Left ventricle myocardium inferior (tissue), 1 donor: ENCODE measurements around the gene ZNG1A. TPM values are rescaled to one million over a fixed set of nuclear protein-coding genes. Genes with fewer than 3 reads are reported as not detected.
"Not testable (repeated sequence)": the region's sequence is repeated elsewhere in the genome, so short reads cannot be mapped to it uniquely, and the experiment has no call there.

Experiments
- DNase-seq: peaks from one replicate; pipeline ENCODE4 v3.0.0-alpha.2; 2020
- H3K27ac ChIP-seq: fragments of 200-600 bp; replicated peaks from 2 replicates; pipeline ENCODE4 v1.8.0; 2021
- H3K27me3 ChIP-seq: fragments of 200-600 bp; 2 replicates; pipeline ENCODE4 v1.8.0; 2021; ENCODE audit warnings: low read depth
- H3K36me3 ChIP-seq: fragments of 200-600 bp; 2 replicates; pipeline ENCODE4 v1.8.0; 2021
- H3K4me1 ChIP-seq: fragments of 200-600 bp; 2 replicates; pipeline ENCODE4 v1.8.0; 2021
- H3K4me3 ChIP-seq: fragments of 200-600 bp; 2 replicates; pipeline ENCODE4 v1.8.0; 2021; ENCODE audit warnings: mild to moderate bottlenecking, moderate library complexity
- H3K9me3 ChIP-seq: fragments of 200-600 bp; replicated peaks from 2 replicates; pipeline ENCODE4 v1.8.0; 2021
- intact Hi-C: fragments of 100-400 bp; cut with micrococcal nuclease; formaldehyde crosslinking; loops from one replicate; pipeline ENCODE4 v1.11.0; 2022
- total RNA-seq: library from RNA; stranded (reverse); fragmentation: NEBNext Ultra II Directional; extraction: Animal tissue kit (Norgen Biotek cat#: 25700); gene quantifications from one replicate; pipeline ENCODE4 v1.2.1, GENCODE V29; 2021
- TF ChIP-seq, protein P1 (sequence below): fragments of 200-600 bp; IDR thresholded peaks from 2 replicates; pipeline ENCODE4 v1.8.0; 2021; ENCODE audit warnings: antibody characterized with exemption, mild to moderate bottlenecking, borderline replicate concordance
- donor health status: DM: no; HTN: yes; CAD: no; lungs with severe emphysema.

Gene ZNG1A
- total RNA-seq, 1 donor from 2014 or later = 14.1 TPM

DNA sequence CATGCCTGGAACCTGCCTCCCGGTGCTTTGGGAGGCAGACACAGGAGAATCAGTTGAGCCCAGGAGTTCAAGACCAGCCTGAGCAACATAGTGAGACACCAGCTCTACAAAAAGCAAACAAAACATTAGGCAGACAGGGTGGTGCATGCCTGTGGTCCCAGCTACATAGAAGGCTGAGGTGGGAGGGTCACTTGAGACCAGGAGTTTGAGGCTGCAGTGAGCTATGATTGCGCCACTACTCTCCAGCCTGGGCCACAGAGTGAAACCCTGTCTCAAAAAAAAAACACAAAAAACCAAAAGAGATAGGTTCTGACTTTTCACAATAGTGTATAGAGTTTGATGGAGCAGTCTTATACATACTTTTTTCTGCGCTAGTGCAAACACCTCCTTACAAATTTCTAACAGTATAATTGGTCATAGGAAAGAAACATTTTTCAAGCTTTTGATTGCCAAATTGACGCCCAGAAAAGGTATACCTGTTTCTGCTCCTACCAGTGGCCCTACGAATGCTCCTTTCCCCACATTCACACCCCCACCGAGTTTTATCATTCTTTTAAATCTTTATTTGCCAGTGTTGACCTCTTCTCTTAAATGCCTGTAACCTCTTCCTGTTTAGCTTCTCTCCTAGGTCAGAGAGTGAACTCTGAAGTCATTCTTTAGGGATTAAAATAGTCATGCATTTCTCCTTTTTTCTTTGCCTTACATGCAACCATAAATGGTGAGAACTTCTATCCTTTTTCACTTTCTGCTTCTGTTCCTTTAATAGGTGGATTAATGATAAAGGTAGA, 43.3 kb upstream of the ZNG1A start:
- DNase-seq = no peak
- H3K4me1 ChIP-seq = no peaks in the 10 kb centered on the region
- no peaks in the 10 kb centered on the region for H3K36me3 ChIP-seq
- no peak overlapping the region for H3K27ac ChIP-seq
- H3K9me3 ChIP-seq = no peaks in the 10 kb centered on the region
- no peak overlapping the region for H3K4me3 ChIP-seq
- intact Hi-C loops = no loop called here
- H3K27me3 ChIP-seq = peaks cover 34% of the 10 kb centered on the region
- TF ChIP-seq, protein P1, sequence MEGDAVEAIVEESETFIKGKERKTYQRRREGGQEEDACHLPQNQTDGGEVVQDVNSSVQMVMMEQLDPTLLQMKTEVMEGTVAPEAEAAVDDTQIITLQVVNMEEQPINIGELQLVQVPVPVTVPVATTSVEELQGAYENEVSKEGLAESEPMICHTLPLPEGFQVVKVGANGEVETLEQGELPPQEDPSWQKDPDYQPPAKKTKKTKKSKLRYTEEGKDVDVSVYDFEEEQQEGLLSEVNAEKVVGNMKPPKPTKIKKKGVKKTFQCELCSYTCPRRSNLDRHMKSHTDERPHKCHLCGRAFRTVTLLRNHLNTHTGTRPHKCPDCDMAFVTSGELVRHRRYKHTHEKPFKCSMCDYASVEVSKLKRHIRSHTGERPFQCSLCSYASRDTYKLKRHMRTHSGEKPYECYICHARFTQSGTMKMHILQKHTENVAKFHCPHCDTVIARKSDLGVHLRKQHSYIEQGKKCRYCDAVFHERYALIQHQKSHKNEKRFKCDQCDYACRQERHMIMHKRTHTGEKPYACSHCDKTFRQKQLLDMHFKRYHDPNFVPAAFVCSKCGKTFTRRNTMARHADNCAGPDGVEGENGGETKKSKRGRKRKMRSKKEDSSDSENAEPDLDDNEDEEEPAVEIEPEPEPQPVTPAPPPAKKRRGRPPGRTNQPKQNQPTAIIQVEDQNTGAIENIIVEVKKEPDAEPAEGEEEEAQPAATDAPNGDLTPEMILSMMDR = no peak

DNA sequence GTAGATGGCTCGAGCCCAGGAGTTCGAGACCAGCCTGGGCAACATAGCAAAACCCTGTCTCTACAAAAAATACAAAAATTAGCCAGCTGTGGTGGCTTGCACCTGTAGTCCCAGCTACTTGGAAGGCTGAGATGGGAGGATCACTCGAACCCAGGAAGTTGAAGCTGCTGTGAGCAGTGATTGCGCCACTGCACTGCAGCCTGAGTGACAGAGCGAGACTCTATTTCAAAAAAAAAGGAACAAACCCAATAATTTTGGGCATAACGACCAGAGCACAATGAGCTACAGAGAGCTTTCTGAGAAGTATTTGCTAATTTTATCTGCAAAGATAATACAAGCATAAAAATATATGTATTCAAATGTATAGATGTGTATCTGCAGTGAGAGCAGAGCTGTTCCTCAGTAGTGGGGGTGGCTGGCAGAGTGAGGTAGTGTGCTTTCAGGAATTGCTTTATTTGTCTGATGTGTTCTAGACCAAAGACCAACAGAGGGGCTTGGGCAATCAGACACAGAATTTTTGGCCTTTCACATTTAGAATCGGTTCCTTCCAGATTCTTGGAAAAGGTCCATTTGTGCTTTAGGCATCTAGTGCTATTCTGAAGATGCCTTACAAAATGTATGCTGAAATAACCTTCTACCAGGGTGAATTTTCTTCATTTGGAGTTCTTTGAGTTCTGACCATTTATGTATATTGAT, 41.0 kb upstream of the ZNG1A start:
- peak; percentile 28 for DNase-seq
- Histone ChIP-seq H3K27me3 (peaks cover 58% of the 10 kb centered on the region), H3K27ac (no peak overlapping the region), H3K9me3 (no peaks in the 10 kb centered on the region), H3K4me1 (peaks cover 10% of the 10 kb centered on the region), H3K4me3 (no peak overlapping the region), H3K36me3 (no peaks in the 10 kb centered on the region)
- intact Hi-C loops = no loop called here
- TF ChIP-seq, protein P1 = no peak

DNA sequence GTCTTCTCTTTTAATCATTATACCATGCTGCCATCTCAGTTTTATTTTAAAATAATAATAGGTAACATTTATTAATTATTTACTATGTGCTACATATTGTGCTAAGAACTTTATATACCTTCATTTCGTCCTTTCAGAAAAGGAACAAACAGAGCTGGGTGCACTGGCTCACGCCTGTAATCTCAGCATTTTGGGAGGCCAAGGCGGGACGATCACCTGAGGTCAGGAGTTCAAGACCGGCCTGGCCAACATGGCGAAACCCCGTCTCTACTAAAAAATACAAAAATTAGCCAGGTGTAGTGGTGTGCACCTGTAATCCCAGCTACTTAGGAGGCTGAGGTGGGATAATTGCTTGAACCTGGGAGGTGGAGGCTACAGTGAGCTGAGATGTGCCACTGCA, 40.2 kb upstream of the ZNG1A start:
- H3K27ac ChIP-seq, H3K9me3 ChIP-seq, intact Hi-C loops, H3K36me3 ChIP-seq, DNase-seq, H3K4me3 ChIP-seq: not testable (repeated sequence)
- H3K27me3 ChIP-seq = peaks cover 66% of the 10 kb centered on the region
- H3K4me1 ChIP-seq = peaks cover 17% of the 10 kb centered on the region

DNA sequence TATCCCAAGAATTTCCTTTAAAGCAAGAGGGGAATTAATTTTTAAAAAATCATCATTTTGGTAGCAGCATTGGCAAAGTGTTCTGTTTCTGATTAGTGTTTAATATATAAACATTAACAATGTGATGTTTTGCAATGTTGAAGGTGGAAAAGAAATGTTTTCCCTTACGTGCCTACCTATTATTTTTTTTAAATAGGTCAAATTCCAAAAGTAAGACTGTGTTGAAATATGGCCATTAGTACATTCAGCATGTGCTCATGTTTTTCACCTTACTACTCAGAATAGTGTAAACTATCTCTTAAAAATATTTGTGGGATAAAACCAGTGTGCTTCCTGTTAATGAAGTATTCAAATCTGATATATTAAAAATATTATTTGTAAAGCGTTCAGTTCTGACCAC, 39.1 kb upstream of the ZNG1A start:
- H3K4me1 ChIP-seq = peaks cover 17% of the 10 kb centered on the region
- no peak overlapping the region for H3K4me3 ChIP-seq
- intact Hi-C loops = no loop called here
- H3K27ac ChIP-seq = no peak overlapping the region
- DNase-seq = no peak
- TF ChIP-seq, protein P1 = no peak
- H3K9me3 ChIP-seq = no peaks in the 10 kb centered on the region
- H3K36me3 ChIP-seq = no peaks in the 10 kb centered on the region
- peaks cover 77% of the 10 kb centered on the region for H3K27me3 ChIP-seq

DNA sequence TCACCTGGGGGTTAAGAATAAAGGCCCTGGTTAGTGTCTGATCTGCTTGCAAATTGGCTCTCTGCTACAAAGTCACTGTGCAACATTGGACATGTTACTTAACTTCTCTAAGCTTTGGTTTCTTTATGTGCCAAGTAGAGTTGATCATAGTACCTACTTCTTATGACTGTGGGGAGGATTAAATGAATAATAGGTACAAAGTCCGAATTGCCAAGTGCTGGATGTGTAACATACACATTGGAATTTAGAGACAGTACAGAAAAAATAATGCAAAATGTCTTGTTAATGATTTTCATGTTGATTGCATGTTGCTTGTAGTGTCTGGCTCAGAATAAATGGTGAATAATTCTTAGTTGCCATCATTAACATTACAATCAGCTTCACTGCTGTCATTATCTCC, 38.0 kb upstream of the ZNG1A start:
- TF ChIP-seq, protein P1 = no peak
- Histone ChIP-seq H3K4me1 (peaks cover 22% of the 10 kb centered on the region), H3K27ac (no peak overlapping the region), H3K4me3 (peak overlapping the region; percentile 68), H3K9me3 (no peaks in the 10 kb centered on the region), H3K27me3 (peaks cover 73% of the 10 kb centered on the region), H3K36me3 (no peaks in the 10 kb centered on the region)
- no peak for DNase-seq
- intact Hi-C loops = no loop called here

DNA sequence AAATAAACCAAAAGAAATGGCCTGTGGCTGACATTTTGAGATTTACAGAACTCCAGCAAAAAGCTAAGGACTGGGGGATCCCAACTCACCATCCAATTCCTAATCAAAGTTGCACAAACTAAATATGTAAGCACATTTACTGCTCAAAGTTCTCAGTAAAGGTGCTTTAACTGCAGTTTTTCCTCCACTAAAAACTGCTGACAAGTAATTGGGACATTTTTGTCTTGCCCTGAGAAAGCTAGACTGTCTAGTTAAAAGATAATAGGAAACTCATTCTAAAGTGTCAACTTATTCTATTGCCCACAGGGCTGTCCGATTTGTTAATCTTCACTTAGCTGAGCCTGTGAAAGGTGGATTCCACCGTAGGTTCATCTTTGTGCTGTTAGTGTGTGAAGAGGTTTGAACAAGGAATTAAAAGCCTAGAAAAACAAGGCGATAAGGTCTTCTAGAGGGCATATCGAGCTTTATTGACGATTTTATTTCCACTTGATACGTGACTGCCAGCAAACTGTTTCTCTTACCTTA, 36.8 kb upstream of the ZNG1A start:
- Histone ChIP-seq H3K9me3 (no peaks in the 10 kb centered on the region), H3K27ac (peak overlapping the region; percentile 82), H3K4me1 (peaks cover 29% of the 10 kb centered on the region), H3K4me3 (peak overlapping the region; percentile 68), H3K27me3 (peaks cover 71% of the 10 kb centered on the region), H3K36me3 (no peaks in the 10 kb centered on the region)
- intact Hi-C loops = no loop called here
- DNase-seq = no peak
- TF ChIP-seq, protein P1 = no peak
